ENCODE measurements around the gene SLC2A9.

Gene SLC2A9

GRCh38 chr4:10019521-10020051 lies 1.7 kb downstream of the SLC2A9 start:
- no peak for DNase-seq

DNA sequence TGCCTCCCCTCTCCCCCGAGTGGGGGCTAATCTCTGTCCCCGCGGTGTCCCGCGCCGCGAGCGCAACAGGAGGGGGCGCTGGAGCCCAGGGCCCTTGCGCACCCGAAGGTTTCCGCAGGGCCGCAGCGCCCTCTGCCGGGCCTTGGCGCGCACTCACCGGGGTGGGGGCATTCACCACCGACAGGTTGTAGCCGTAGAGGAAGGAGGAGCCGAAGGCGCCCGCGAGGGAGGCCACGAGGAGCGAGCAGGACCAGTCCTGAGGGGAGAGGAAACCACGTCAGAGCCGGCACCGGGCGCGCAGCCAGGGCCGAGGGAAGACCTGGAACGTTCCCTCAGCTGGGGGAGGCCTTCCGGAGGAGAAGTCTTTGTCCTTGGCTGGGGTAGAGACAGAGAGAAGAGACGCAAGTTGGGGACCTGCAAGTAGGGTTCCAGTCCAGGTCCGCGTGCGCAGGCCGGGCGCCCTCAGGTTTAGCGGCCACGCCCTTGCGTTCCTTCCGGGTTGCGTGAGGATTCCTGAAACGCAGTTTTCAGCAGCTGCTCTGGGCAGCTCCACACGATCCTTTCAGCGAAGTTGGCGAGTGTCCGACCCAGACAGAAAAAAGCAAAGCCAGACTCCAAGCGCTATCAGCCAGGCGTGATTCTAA lies 2.4 kb downstream of the SLC2A9 start:
- DNase-seq: peak; percentile 90

DNA sequence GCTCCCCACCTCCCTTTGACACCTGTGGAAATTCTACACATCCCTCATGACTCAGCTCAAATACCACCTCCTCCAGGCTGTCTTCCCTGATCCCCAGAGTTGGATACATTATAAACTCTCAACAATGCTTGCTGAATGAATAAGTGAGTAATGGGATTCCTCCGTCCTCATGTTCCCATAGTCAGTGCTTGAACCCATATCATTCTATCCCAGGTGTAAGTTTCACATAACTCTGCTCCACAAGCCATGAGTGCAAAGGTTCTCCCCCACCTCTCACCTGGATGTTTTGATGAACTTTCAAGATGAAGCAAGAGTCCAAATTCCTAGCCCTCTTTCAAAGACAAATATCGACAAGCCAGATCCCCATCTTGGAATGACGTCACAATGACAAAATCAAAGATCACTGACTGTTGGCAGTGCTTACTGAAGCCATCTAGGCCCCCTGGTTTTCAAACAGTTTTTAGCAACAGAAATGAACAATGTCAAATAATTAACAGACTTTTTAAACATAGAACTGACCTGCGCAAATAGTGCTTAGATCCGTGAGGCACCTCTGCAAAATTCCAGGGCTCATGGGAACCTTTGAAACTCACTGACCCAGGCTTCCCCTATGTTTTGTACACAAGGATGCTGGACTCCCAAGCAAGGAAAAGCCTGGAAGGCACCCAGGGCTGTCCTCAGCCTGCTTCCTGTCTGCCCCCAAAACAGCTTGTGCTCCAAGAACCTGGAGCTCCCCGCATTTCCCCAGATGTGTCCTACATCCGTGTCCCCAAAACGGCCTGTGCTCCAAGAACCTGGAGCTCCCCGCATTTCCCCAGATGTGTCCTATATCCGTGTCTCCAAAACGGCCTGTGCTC lies 4.0 kb downstream of the SLC2A9 start:
- DNase-seq: no peak

DNA sequence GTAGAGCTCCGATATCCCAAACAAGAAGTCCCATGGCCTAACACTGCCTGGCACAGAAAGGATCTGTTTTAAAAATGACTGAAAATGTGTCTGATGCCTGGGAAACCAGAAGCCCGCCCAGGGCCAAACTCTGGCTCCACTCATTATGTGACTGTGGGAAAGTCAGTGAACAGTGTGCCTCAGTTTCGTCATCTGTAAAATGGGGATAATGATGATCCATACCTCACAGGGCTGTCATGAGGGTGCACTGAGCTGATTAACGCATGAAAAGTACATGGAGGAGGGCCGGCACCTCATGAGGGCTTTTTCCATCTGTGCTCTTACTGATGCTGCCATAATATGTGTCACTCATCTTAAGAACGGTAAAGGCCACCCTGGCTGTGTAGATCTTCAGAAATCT lies 5.1 kb downstream of the SLC2A9 start:
- DNase-seq: no peak

- peak; percentile 27 for DNase-seq
These were observed 6.0 kb downstream of the SLC2A9 start for GRCh38 chr4:10015140-10015753.

DNA sequence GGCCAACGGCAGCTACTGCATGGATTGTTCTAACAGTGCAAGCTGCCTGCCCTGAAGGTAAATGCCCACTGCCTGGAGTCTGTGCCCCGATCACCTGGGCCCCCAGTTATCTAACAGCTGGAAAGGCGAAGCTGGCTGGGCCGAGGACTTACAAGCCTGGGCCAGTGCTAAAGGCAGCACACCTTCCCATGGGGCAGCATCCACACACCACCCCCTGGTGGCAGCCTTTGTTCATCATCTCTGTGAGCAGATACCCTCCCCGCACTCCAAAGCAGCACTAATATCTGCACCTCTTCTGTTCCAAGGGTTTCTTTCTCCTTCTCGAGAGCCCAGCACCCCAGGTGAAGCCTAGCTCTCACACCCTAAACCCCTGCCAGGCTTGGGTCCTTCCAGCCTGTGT lies 7.6 kb downstream of the SLC2A9 start:
- DNase-seq: no peak

DNA sequence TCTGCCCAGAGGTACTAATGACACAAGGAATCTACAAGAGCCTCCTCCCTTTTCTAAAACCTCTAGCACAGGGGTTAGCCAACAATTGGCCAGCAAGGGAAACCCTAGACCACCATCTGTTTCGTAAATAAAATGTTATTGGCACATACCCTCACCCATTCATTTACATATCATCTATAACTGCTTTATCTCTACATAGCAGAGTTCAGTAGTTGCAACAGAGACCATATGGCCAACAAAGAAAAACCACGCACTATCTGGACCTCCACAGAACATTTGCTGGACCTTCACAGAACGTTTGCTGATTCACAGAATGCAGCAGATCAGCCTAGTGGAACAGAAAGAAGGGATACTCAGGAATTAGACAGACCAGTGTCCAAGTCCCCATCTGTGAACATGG lies 9.4 kb downstream of the SLC2A9 start:
- no peak for DNase-seq

DNA sequence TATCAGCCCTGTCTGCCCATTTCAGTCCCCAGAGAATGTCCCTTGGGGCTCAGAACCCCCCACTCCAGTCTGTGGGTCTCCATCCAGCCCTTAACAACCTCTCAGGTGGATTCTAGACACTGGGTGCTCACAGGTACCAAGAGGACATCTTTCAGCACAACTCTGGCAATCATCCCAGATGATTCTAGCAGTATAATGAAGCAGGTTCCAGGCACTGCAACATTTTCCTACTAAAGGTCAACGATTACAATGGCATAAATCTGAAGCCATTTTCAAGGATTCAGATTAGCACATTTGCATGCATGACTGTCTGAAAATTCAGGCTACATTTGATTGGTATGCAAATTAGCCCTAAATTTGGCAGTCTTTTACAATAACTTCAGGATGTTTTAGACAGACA lies 10.0 kb downstream of the SLC2A9 start:
- DNase-seq: no peak

- DNase-seq: no peak
These were observed 11.3 kb downstream of the SLC2A9 start for GRCh38 chr4:10009861-10010500.

GRCh38 chr4:10008609-10009005 lies 12.7 kb downstream of the SLC2A9 start:
- no peak for DNase-seq

GRCh38 chr4:10007793-10008608 lies 13.3 kb downstream of the SLC2A9 start:
- no peak for DNase-seq

DNA sequence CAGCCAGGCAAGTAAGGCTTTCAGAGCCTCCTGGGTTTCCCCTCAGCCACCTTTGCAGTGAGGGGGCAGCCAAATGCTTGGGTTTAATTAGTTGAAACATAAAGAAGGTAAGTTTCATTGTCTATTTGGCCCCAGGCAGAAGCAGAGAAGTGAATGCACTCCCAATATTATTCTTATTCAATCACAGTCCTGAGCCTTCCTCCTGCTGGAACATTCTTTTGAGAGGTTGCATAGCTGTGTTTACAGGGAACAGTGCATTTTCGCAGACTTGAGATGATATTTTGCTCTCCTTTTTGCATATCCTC lies 13.9 kb downstream of the SLC2A9 start:
- no peak for DNase-seq

- DNase-seq: no peak
These were observed 14.5 kb downstream of the SLC2A9 start for GRCh38 chr4:10006601-10007435.

DNA sequence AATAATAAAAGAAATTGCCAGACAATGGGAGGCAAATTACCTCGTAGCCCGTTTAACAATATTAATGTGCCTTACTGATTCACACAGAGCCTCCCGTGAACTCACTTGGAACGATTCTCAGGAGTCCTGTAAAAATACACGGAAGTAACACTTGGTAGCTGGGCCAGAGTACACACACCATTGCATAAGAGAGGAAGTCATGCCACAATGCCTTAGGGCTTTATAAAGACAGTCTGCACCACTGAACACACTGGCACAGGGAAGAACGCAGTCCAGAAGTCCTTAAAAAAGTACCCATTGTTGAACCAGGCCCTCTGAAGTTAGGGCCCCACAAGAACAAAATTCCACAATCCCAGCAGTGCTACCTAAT lies 15.1 kb downstream of the SLC2A9 start:
- no peak for DNase-seq

DNA sequence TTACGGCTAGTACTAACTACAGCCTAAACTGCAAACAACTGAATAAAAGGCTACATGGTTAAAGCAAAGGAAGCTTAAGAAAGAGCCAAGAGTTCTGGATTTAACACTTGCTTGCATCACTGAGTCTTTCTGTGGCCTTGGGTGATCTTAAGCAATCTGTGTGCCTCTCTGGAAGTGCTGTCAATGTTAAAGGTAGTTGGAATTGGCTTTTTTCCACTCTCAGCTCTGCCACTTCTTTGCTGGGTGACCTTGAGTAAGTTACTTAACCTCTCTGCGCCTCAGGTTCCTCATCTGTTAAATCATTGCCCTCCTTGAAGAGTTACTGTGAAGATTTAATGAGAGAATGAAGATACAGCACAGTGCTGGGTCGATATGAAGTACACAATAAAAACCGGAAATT lies 15.7 kb downstream of the SLC2A9 start:
- no peak for DNase-seq

- no peak for DNase-seq
These were observed 17.6 kb downstream of the SLC2A9 start for GRCh38 chr4:10003666-10004065.

DNA sequence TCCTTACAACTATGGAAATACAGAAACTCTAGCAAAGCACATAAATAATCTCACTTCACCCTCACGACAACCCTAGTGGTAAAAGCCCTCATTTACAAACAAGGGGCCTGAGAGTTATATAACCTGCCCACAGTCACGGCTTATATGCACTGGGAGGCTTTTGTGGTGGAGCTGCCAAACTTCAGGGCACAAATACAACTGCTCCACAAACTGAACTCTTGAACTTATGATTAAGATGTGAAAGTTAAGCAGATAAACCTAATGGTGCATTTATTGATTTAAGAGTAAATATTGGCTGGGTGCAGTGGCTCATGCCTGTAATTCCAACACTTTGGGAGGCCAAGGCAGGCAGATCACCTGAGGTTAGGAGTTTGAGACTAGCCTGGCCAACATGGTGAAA lies 19.0 kb downstream of the SLC2A9 start:
- DNase-seq: no peak

DNA sequence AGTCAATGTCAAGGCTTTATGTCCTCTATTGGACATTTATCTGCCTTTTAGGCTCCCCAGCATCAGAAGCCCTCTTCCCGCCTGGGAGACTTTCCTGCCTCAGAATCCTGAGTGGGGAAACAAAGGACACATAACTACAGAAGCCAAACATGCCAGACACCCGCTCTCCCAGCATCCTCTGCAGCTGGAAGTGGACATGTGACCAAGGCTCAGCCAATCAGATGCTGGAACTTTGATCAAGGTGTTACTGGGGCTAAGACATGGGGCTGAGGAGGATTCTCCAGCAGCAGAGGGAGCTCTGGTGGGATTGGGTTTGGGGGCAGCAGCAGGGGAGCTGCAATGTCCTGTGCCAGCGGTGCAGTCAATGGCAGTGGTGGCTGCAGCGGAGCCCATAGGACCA lies 19.5 kb downstream of the SLC2A9 start:
- no peak for DNase-seq

DNA sequence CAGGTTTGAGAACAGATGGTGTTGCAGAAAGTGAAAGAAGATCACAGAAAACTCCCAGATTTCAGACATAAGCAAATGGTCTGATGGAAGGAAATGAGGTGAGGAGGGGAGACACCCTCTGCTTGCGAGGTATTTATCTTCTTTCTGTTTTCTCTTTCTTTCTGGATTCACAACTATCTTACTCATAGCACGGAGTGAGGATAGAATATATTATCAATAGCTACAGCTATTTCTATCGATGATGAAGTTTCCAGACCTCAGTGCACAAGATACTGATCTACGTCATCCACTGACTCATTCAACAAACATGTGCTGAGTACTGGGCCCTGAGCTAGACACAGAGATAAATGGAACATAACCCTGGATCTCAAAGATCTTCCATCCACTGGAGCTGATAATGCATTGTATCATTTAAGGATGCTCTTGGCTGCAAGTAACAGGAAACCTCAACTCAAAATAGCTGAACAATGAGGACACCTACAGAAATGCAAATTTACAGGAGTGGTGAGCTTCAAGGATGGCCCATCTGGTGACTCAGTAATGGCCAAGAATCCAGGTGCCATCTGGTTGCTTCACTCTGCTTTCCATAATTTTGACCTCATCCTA lies 21.2 kb downstream of the SLC2A9 start:
- DNase-seq: peak; percentile 18

GRCh38 chr4:9997886-9998285 lies 23.4 kb downstream of the SLC2A9 start:
- no peak for DNase-seq
